Measurements from ENCODE around the gene INF2.
A peak's percentile ranks its signal among the peaks of the same experiment; 100 is the strongest.

INF2 gene

GRCh38 chr14:104676130-104676693 lies 13.2 kb upstream of the INF2 start:
- DNase-seq (ENCODE audit: low read depth in 1 of 2, low spot score in 1 of 2): no peak
- TF ChIP-seq POLR2AphosphoS5 (IDR thresholded peaks at IDR 0.05; ENCODE audit: low read depth): no peak
- no peak for TF ChIP-seq CTCF (IDR thresholded peaks at IDR 0.05; ENCODE audit: insufficient read depth, low read length)
- TF ChIP-seq GABPA (IDR thresholded peaks at IDR 0.05; ENCODE audit: low read depth): no peak
- no peak for TF ChIP-seq REST (IDR thresholded peaks at IDR 0.05; ENCODE audit: insufficient replicate concordance, low read depth)
- TF ChIP-seq SPI1 (IDR thresholded peaks at IDR 0.05; ENCODE audit: borderline replicate concordance, low read depth): no peak
- Histone ChIP-seq H3K27ac (replicated peaks) (no peak overlapping the region), H3K4me3 (replicated peaks; ENCODE audit: insufficient read depth, low read length) (no peak overlapping the region), H3K27me3 (ENCODE audit: insufficient read depth, poor library complexity, severe bottlenecking) (no peaks in the 10 kb centered on the region)

- DNase-seq (ENCODE audit: low read depth in 1 of 2, low spot score in 1 of 2): no peak
- H3K27ac ChIP-seq (replicated peaks): peak overlapping the region; percentile 93
- TF ChIP-seq GABPA (IDR thresholded peaks at IDR 0.05; ENCODE audit: low read depth): no peak
- no peak for TF ChIP-seq SPI1 (IDR thresholded peaks at IDR 0.05; ENCODE audit: borderline replicate concordance, low read depth)
- no peak for TF ChIP-seq REST (IDR thresholded peaks at IDR 0.05; ENCODE audit: insufficient replicate concordance, low read depth)
- TF ChIP-seq POLR2AphosphoS5 (IDR thresholded peaks at IDR 0.05; ENCODE audit: low read depth): no peak
- no peak for TF ChIP-seq CTCF (IDR thresholded peaks at IDR 0.05; ENCODE audit: insufficient read depth, low read length)
- no peak overlapping the region; the same call in 1 of the 2 replicates for H3K4me3 ChIP-seq (replicated peaks; ENCODE audit: insufficient read depth, low read length)
- no peaks in the 10 kb centered on the region for H3K27me3 ChIP-seq (ENCODE audit: insufficient read depth, poor library complexity, severe bottlenecking)
Observed at GRCh38 chr14:104676694-104677511, 12.5 kb upstream of the INF2 start.

GRCh38 chr14:104677512-104678332 lies 11.7 kb upstream of the INF2 start:
- Histone ChIP-seq H3K27ac (replicated peaks) (peak overlapping the region; percentile 93), H3K27me3 (ENCODE audit: insufficient read depth, poor library complexity, severe bottlenecking) (no peaks in the 10 kb centered on the region), H3K4me3 (replicated peaks; ENCODE audit: insufficient read depth, low read length) (peak overlapping the region; percentile 26)
- TF ChIP-seq POLR2AphosphoS5 (IDR thresholded peaks at IDR 0.05; ENCODE audit: low read depth): peak; percentile 84
- TF ChIP-seq REST (IDR thresholded peaks at IDR 0.05; ENCODE audit: insufficient replicate concordance, low read depth): peak; percentile 52
- TF ChIP-seq SPI1 (IDR thresholded peaks at IDR 0.05; ENCODE audit: borderline replicate concordance, low read depth): no peak
- TF ChIP-seq CTCF (IDR thresholded peaks at IDR 0.05; ENCODE audit: insufficient read depth, low read length): no peak
- 0 out of 2 replicates have a peak, but pooled peaks have one; percentile 13 for TF ChIP-seq GABPA (IDR thresholded peaks at IDR 0.05; ENCODE audit: low read depth)
- peak; percentile 85 to 87 for DNase-seq (ENCODE audit: low read depth in 1 of 2, low spot score in 1 of 2)
